ENCODE measurements around the gene TBC1D22A. TPM values are rescaled to one million over a fixed set of nuclear protein-coding genes. Genes with fewer than 3 reads are reported as not detected.

Gene TBC1D22A
- total RNA-seq, 1 donor from 2014 or later: 20.1 TPM

DNA sequence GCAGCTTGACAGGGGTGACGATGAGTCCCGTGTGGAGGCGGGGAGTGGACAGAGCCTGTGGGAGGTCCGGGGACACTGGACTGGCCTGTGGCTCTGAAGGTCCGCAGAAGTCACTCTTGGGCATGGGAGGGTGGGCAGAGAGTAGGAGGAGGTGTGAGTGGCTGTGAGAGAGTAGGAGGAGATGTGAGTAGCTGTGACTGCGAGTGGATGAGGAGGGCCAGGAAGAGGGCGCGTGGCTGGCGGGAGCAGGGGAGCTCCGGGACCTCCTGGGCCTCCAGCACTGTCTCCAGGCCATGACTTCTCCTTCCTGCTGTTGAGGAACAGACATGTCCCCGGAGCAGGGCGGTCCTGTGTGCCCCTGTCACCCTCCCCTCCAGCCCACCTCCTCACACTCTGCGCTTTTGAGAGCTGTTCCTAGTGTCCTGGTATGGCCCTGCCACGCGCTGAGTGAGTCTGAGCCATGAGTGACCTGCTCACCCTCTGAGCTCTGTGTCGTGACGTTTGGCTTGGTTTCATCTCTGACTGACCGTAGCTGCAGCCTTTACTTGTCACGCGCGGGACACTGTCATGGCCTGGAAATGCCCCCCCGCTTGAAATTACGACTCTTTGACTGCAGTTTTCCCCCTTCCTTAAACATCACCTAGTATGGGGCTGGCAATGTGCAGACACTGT lies 391.5 kb downstream of the TBC1D22A start:
- no peak for DNase-seq (ENCODE audit: low spot score)
- intact Hi-C loops (cut with DNase I): no loop called here

DNA sequence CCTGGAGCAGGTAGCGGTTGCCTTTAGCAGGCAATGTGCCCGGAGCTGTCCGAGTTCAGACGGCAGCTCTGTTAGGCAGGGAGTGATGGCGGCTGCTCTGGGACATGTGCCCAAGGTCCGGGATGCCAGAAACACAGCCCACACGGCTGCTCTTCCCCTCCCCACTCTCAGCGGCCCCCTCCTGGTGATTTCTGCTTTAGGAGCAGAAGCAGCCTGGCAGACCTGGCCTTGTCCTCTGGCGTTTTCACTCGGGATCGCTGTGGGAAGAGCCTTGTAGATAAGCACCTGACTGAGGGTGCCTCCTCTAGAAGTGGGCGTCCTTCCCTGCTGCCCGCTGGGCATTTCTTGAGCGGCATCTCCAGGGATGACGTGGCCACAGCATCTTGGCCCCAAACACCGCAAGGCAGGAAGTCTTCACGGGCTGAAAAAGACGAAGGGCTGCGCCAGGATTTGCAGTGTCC lies 392.2 kb downstream of the TBC1D22A start:
- peak; percentile 86 for DNase-seq (ENCODE audit: low spot score)
- intact Hi-C loops (cut with DNase I): no loop called here

DNA sequence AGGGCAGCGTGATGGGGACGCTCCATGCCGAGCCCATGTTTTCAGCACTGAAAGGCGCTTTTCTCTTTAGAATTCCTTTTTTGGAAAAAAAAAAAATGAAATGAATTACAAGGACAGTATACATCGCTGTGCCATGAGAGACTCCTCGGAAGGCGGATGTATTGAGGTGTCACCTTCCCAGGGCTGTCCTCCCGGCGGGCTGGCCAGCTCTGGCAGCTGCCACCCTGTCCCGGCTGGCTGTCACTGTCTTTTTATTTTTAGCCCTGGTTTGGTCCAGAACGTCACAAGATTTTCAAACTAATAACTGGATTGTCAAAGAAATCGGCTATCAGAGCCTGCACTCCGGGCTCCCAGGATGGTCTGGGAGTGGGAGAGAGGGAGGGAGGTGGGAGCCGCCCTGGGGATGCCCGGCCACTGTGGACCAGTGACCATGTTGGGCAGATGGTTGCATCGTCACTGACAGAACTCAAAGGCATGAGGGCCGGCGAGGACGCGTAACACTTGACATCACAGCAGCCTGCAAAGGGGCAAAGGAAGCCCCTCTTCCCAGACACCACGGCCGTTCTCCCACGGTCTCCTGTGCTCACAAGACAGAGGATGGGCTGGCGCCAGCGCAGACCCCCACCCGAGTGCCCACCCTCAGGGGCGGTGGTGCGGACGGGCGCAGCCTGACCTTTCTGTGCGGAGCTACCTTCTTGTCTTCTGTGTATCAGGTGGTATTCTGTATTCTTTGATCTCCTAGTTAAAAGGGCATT lies 392.9 kb downstream of the TBC1D22A start:
- intact Hi-C loops (cut with DNase I): no loop called here

DNA sequence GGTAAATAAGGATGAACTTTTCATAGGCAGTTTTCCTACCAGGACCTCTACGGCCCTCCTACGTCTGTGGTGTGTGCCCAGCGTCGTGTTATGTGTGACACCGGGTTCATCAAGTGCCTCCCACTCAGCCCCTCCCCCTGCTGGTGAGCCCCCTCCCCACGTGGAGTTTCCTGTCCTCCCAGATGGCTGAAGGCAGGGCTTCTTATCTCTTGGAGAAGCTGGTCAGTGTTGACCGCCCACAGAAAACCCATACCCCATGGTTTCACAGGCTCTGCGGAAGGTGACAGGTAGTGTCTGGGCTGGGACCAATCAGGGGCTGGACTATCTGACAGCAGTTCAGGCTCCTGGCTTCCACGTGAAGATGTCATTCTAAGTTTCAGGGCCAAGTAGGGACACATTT lies 393.5 kb downstream of the TBC1D22A start:
- no peak for DNase-seq (ENCODE audit: low spot score)
- intact Hi-C loops (cut with DNase I): no loop called here

More for the DNA sequence above, 392.9 kb downstream of the TBC1D22A start:
- DNase-seq (ENCODE audit: low spot score): no peak

DNA sequence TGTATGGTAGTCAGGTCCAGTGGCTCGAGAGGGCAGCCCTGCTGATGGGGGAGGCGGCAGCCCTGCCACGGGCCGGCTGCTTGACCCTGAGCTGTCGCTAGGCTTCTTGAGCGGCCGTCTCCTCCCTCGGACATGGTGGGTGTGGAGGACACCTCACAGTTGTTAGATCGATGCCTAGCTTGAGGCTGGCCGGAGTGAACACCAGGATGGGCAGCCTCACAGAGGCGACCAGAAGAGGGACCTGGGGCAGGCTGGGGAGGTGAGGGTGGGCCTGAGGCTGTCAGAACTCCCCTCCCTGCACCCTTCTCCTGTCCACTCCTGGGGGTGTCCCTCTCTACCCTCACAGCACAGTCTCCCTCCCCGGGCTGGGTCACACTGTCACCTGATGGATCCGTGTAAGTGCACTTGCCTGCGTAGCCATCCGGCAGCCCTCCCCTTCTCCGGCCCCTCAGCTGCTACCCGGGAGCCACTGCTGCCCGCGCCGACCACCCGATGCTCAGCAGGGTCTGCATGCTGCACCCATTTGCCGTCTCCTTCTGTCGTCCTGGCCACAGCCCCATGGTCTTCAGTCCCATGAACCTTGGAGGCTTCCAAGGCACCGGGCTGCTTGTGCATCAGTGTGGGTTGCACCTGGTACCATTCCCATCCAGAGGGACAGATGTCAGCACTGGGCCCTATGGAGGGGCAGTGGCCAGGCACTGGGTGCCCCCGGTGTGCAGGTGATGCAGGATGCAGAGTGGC lies 394.1 kb downstream of the TBC1D22A start:
- DNase-seq (ENCODE audit: low spot score): no peak

DNA sequence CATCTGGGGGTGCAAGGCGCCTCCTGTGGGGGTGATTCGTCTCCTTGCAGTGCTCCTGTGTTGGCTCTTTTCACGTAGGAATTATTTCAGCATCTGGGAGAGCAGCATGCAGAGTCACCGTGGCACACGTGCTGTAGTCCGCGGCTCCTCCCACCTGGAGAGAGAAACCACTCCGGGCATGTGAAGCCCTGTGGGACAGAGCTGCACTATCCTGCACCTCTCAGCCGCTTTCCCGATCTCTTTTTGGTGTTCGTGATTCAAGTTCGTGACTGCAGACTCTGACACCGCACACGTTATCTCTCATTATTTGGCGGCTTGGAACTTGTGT lies 394.6 kb downstream of the TBC1D22A start:
- intact Hi-C loops (cut with DNase I): no loop called here
- DNase-seq (ENCODE audit: low spot score): no peak

More for the DNA sequence above, 394.1 kb downstream of the TBC1D22A start:
- intact Hi-C loops (cut with DNase I): no loop called here

DNA sequence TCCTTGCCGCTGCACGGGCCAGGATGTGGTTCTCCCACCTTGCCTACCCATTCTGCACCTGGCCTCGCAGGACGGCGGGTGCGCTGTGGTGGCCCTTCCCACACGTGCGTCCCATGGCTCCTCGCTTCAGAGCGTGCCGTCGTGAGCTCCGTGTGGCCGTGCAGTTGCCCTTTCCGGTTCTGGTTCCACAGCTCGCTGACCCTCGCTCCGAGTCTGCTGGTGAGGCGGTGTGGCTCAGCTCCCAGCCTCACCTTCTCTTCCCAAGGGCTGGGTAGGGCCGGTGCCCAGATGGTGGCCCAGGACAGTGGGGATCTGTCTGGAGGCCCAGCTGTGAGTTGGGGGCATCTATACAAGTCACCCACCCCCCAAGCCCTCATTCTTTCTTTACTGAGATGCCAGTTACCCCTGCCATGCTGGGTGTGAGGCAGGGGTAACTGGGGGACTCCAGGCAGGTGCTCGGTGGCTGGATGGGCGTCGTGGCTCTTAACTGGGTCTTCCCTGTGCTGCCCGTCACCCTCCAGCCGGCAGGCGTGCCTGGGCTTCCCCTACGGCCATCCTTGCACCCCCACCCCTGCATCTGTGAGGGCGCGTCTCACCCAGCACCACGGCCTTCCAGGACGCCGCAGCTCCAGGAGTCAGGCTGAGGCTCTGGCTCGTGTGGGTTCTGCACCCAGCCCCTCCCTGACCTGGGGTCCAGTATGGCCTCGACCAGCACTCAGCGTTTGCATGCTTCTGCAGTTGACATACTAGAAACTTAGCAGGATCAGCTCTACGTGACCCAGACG lies 395.2 kb downstream of the TBC1D22A start:
- DNase-seq (ENCODE audit: low spot score): no peak

DNA sequence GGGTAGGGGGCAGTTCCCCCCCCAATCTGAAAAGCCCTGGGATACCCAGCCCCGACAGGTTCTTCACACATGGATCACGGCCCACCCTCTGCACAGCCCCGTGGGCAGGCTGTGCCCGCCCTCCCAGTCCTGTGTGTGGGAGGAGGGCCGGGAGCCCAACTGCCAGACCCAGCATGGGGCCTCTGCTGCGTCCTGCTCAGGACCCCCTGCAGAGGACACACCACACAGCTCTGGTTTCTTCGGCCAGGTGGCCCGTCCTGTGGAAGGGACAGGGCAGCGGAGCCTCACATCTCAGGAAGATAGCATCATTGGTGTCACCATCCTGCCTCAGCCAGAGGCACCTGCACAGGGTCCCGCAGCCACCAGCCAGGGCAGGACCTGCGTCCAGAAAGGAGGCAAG lies 396.0 kb downstream of the TBC1D22A start:
- intact Hi-C loops (cut with DNase I): no loop called here
- no peak for DNase-seq (ENCODE audit: low spot score)

More for the DNA sequence above, 395.2 kb downstream of the TBC1D22A start:
- intact Hi-C loops (cut with DNase I): no loop called here

DNA sequence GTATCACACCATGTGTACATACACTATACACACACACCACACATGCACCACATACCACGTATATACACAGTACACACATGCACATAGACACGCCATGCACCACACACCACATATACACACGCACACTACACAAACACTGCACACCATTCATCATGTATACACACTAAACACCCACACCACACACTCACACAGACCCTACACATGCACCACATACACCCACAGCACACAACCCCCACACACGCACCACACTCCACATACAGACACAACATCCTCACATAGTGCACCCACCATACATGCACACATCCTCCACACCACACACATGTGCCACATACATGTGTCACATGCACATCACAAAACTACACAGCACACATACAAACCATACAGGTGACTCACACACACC lies 397.1 kb downstream of the TBC1D22A start:
- no peak for DNase-seq (ENCODE audit: low spot score)
- intact Hi-C loops (cut with DNase I): no loop called here

DNA sequence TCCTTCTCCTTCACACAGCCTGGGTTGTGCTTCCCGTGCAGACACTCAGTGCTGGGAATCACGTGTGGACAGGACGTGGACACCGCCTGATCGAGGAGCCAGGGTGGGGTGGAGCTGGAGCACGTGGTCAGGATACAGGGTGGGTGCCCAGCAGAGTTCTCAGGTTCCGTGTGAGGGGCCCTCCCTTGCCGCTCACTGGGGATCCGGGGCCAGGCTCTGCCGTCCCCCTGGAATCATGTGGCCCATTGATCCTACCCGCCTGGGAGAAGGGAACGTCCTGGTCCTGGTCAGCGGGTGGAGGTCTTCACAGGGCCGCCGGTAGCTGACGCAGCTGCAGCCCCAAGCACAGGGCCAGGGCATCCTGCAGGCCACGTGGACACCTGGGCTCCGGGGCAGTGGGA lies 397.7 kb downstream of the TBC1D22A start:
- no peak for DNase-seq (ENCODE audit: low spot score)
- intact Hi-C loops (cut with DNase I): no loop called here

DNA sequence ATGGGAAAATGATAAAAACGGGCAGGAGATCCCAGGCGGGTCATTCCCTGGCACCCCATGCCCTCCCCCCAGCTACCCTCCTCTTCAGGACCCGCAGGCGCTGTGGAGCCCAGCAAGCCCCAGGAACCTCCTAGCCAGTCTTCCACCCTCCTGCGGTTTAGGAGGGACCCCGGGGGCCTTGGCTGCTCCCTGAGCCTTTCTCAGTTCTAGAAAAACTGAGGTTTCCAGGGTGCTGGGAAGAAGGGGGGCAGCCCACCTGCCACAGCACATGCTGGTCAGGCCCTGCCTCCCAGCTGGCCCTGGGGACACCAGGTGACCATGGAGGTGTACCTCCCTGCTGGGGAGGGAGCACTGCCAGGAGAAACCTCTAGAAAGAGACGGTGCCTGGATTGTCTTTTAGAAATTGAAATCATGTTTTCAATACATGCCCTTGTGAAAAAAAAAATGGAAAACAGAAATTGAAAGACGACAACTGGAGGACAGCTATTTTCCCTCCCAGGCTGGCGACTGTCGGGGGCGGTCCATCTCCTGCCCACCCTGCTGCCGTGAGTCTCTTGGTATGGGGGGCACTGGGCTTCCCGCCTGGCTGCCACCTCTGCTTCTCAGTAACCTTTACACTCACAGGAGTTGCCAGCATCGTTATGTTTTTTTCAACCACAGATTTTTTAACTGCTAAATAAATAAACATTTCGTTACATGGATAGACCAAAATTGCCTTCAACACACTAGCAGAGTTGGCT lies 398.5 kb downstream of the TBC1D22A start:
- DNase-seq (ENCODE audit: low spot score): peak; percentile 15
- intact Hi-C loops (cut with DNase I): no loop called here

DNA sequence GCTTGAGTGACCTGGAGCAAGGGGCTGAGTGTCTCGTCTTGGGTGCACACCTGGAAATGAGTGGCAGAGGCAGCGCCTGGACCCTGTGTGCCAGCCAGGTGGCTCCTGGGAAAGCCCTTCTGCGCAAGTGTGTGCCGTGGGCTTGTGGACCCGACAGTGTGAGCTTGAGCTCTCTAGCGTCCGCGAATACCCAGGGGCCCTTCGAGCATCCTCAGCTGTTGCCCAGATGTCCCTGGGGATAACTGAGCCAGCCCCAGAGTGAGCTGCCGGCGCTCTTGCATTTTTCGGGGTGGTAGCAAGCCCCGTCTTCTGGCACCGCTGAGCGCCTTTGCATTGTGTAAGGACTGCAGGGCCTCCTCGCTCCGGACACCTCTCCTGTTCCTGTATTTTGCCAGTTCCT lies 399.2 kb downstream of the TBC1D22A start:
- DNase-seq (ENCODE audit: low spot score): peak; percentile 70
- intact Hi-C loops (cut with DNase I): no loop called here

DNA sequence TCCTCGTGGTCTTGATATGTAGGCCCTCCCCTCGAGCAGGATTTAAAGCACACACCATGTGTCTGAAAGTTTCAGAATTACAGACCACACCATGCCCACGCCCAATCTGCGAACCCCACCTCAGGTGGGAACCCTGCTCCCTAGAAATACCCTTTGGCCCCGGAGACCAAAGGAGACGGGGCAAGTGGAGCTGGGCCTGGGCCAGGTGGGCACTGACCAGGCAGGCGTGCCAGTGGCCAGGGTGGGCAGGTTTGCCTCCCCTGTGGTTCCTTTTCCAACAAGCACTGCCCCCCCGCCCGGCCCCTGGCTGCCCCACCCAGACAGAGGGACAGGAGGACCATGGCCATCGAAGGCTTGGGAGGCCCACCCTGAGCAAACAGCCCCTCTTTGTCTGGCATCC lies 400.4 kb downstream of the TBC1D22A start:
- intact Hi-C loops (cut with DNase I): no loop called here
- peak; percentile 70 for DNase-seq (ENCODE audit: low spot score)

DNA sequence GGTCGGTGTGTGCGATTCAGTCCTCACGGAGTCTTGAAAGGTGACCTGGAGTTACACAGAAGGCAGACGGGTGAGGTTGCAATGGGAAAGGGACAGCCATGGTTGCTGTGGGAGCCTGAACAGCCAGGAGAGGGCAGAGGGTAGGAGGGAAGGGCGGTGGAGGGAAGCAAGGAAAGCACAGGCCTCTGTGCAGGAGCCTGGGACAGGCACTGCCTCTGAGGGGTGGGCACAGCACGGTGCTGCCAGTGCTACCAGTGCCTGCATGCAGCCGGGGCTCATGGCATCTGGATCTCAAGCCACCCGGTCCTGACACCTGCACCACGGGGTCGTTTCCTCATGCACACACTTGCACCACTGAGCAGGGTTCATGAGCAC lies 401.0 kb downstream of the TBC1D22A start:
- DNase-seq (ENCODE audit: low spot score): peak; percentile 57
- intact Hi-C loops (cut with DNase I): no loop called here

DNA sequence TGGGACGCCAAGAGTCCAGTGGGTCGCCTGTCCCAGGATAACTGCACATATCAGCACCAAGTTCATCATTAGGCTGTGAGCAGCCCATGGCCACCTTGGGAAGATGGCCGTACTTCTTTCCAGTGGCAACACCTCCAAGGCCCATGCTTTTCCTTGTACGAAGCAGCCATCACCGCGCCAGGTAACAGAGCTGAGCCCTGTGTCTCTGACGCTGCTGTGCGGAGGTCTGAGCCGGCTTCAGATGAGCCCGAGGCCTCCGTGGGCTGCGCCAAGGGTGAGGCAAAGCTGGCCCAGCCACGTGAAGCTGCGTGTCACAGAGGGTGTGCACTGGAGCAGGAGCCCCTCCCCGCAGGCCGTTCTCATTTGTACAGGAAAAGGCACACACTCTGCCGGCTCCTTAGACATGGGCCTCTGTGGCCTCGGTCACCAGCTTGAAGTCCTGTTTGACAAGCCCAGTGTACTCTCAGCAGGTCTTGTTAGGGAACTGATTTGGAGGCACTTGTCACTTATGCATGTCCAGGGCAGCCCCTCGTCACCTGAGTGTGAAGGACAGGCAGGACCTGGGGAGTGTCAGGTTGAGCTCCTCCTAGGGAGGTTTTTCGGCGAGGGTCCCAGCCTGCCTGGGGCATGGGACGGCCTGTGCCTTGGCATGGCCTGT lies 401.5 kb downstream of the TBC1D22A start:
- DNase-seq (ENCODE audit: low spot score): peak; percentile 71
- intact Hi-C loops (cut with DNase I): no loop called here

DNA sequence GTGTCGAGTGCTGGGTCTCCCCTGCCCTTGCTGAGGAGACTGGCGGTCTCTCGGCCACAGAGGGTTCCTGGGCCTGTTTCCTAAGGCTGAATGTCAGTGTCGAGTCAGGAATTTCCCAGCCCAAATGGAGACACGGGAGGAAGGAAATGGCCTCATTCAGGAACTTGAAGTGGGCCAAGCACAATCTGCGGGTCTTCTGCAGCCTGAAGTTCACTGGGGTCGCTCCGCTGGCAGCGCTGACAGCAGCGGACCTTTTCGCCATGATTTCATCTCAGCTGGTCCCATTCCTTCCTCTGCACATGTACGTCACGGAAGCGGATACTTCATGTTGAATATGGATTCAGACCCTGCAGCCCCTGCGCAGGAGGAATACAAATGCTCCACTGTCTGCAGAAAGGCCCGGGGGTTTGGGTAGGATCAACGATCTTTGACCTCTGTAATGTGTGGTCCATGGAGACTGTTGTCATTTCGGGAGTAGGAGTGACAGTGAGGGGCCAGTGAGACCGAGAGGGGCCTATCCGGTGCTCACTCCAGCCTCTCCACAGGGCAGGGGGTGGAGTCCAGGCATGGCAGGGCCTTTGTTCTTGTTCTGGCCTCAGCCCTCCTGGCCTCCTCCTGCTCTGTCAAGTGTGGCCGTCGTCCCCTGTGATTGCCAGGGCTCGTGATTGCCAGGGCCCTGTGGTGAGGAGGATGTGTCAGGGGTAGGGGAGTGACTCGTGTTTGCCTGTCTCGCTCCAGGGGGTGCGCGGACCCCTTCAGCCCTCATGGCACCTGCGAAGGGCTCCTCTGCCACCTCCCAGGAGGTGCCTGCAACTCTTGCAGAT lies 402.3 kb downstream of the TBC1D22A start:
- peak; percentile 67 for DNase-seq (ENCODE audit: low spot score)
- intact Hi-C loops (cut with DNase I): no loop called here

DNA sequence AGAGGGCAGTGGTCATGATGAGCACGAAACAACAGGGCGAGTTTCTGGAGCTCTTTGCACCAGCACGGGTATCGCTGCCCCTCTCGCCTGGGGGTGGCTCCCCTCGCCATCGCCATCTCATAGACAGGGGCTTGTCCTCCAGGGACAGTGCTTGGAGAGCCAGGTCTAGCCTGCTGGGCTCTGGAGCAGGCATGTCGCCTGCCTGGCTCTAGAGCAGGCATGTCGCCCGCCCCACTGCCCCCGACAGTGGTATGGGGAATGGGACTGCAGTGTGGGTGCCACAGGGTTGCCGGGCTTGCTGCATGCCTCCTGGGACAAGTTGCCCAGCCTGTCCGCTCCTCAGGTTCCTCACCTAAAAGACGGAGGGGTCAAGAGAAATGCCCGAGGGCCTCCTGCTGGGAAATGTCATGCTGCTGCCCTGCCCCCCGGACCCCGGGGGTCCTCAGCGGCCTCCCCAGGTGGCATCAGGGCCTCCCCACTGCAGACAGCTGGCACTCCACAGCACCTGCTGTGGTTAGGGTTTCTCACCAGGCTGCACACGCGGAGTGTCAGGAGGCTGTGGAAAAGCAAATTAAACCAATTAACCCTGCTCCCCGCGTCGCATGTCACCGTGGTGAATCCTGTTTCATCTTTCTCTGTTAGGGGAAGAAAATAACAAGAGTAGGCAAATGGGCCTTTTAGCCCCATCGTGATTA lies 403.0 kb downstream of the TBC1D22A start:
- intact Hi-C loops (cut with DNase I): no loop called here
- DNase-seq (ENCODE audit: low spot score): peak; percentile 63
